HG02840 (cell line): ENCODE results near the gene A3GALT2.

ENCODE experiments used
- ATAC-seq: cut with Tn5 transposase; IDR thresholded peaks from one replicate; pipeline ENCODE4 v1.9.1; 2021; ENCODE audit warnings: mild to moderate bottlenecking, moderate library complexity, moderate number of reproducible peaks; ENCODE audit not compliant: unreplicated experiment, low FRiP score

Gene A3GALT2

GRCh38 chr1:33258788-33259274 is 62.1 kb downstream of the A3GALT2 start:
- no peak for ATAC-seq

- no peak for ATAC-seq
Observed at GRCh38 chr1:33257772-33258712, 62.9 kb downstream of the A3GALT2 start.

- no peak for ATAC-seq
Observed at GRCh38 chr1:33257207-33257771, 63.6 kb downstream of the A3GALT2 start.
